Measurements from ENCODE around the gene USE1.

DNA sequence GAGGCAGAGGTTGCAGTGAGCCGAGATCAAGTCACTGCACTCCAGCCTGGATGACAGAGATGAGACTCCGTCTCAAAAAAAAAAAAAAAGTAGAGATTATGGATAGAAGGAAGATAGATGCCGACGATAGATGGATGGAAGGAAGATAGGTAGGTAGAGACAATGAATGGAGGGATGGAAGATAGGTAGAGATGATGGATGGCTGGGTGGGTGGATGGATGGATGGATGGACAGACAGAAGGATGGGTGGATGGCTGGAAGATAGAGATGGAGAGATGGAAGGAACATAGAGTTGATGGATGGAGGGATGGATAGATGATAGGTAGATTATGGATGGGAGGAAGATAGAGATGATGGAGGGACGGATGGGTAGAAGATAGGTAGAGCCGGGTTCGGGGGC is 18.5 kb upstream of the USE1 start:
- TF ChIP-seq, protein P1, sequence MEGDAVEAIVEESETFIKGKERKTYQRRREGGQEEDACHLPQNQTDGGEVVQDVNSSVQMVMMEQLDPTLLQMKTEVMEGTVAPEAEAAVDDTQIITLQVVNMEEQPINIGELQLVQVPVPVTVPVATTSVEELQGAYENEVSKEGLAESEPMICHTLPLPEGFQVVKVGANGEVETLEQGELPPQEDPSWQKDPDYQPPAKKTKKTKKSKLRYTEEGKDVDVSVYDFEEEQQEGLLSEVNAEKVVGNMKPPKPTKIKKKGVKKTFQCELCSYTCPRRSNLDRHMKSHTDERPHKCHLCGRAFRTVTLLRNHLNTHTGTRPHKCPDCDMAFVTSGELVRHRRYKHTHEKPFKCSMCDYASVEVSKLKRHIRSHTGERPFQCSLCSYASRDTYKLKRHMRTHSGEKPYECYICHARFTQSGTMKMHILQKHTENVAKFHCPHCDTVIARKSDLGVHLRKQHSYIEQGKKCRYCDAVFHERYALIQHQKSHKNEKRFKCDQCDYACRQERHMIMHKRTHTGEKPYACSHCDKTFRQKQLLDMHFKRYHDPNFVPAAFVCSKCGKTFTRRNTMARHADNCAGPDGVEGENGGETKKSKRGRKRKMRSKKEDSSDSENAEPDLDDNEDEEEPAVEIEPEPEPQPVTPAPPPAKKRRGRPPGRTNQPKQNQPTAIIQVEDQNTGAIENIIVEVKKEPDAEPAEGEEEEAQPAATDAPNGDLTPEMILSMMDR (IDR thresholded peaks at IDR 0.05), result no peak
- no peak for TF ChIP-seq EP300 (IDR thresholded peaks at IDR 0.05)
- no peak for TF ChIP-seq POLR2A (IDR thresholded peaks at IDR 0.05)

All from stomach (tissue), 4 donors.